T-helper 2 cell treated with Interferon-gamma antibody and Interleukin-4, amounts not matched to agents 100 ng/mL and 5 ng/mL, for 36 hours (primary cell): ENCODE measurements around the gene SMARCD2. TPM values are rescaled to one million over a fixed set of nuclear protein-coding genes. Genes with fewer than 3 reads are reported as not detected.

Source experiments
- intact Hi-C: fragments of 100-400 bp; cut with micrococcal nuclease; formaldehyde crosslinking; loops from one replicate; pipeline ENCODE4 v1.15.1; 2023
- total RNA-seq: library from RNA; stranded (reverse); gene quantifications from 2 replicates; pipeline ENCODE4 v1.2.3, GENCODE V29; 2022

SMARCD2 gene
- total RNA-seq, 1 donor from 2014 or later = 139 TPM

DNA sequence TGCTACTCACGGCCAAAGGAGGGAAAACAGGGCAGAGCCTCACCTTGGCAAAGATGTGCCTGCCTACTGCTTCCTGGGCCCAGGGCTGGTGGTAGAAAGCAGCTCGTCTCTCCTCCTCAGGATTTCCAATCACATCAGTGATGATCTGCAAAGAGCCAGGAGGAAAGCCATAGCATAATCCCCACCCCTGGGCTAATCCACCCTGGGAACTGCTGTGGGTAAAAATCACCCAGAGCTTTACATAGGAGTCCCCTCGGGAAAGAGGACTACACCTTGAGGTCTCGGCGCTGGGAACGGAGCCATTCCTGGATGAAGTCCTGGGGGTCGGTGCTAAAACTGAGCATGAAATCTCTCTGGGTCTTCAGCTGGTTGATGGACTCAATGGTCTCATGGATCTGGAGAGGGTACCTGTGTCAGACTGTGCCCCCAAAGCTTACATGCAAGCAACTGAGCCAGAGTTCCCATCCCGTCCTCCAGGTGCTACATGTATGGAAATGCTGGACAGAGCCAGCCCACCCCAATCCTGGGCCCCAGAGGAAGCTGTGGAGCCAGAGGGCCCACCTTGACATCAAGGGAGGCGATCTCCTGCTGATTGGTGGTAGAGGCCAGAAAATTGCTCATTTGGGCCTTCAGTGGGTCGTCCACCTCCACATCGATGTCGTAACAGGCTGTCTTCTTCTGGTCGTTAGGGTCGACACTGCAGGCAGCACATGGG is 9.3 kb downstream of the SMARCD2 start:
- intact Hi-C loops = no loop called here

DNA sequence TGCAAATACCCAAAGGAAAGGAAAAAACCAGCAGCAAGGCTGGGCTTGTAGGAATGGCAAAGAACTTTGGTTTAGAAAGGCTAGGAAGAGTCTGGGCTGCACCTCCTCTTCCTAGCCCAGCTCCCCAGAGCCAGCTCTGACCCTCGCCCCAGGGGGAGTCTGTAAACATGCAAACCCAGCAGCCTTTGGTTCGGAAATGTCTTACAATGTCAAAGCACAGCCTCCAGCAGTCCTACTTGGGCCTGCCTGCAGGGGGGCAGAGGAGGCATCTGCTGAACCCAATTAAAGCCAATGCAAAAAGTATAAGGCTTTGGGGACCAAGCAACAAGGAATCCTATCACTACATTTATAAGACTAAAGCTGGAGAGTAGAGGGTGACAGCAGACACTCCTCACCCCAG is 10.0 kb downstream of the SMARCD2 start:
- intact Hi-C loops = no loop called here

DNA sequence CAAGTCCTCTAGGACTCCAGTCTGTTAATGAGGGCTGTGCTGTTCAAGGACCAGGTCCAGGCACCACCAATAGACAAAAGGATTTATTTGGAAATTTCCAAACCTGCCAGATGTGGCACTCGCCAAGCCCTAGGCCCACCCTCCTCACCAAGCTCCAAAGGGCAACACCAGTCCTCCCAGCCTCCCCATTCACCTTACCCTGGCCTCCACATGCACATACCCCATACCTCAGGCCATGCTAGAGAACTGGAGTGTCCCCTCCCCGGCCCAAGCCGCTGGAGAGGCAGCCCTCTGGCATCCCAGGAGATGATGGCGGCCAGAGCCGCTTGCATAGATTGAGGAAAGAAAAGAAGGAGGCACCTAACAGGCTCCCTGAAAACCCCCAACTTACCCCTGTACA is 10.5 kb downstream of the SMARCD2 start:
- intact Hi-C loops = no loop called here

DNA sequence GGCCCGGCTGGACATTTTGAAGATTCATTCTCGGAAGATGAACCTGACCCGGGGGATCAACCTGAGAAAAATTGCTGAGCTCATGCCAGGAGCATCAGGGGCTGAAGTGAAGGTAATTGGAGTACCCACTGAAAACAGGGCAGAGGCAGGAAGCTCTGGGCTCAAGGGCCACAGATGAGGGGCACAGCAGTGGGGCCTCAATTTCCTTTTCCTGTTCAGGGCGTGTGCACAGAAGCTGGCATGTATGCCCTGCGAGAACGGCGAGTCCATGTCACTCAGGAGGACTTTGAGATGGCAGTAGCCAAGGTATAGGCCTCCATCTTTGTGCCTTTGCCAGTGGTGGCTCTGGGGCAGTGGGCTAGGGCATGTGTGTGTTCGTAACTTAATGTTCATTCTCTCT is 11.0 kb downstream of the SMARCD2 start:
- intact Hi-C loops = no loop called here

DNA sequence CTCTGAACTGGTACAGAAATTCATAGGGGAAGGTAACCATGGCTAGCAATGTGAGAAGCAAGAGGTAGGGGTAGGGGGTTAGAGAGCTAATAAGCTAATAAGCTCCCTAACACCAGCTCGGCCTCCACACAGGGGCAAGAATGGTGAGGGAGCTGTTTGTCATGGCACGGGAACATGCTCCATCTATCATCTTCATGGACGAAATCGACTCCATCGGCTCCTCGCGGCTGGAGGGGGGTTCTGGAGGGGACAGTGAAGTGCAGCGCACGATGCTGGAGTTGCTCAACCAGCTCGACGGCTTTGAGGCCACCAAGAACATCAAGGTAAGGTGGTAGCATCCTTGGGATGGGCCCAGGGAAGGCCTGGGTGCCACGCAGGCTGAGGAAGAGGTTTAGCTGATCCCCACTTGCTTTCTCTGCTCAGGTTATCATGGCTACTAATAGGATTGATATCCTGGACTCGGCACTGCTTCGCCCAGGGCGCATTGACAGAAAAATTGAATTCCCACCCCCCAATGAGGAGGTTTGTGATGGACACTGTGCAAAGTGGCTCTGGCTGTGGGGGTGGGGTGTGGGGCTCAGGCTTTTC is 11.5 kb downstream of the SMARCD2 start:
- intact Hi-C loops = no loop called here

DNA sequence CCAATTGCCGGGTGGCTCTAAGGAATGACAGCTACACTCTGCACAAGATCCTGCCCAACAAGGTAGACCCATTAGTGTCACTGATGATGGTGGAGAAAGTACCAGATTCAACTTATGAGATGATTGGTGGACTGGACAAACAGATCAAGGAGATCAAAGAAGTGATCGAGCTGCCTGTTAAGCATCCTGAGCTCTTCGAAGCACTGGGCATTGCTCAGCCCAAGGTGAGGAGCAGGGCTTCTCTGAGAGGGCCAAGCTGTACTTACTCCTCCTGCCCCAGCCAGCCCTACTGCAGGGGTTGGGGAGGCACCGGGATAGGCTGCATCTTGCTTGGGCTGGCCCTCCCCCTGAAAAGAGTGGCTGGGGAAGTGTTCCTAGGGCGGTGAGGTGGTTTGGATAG is 12.2 kb downstream of the SMARCD2 start:
- intact Hi-C loops = no loop called here

DNA sequence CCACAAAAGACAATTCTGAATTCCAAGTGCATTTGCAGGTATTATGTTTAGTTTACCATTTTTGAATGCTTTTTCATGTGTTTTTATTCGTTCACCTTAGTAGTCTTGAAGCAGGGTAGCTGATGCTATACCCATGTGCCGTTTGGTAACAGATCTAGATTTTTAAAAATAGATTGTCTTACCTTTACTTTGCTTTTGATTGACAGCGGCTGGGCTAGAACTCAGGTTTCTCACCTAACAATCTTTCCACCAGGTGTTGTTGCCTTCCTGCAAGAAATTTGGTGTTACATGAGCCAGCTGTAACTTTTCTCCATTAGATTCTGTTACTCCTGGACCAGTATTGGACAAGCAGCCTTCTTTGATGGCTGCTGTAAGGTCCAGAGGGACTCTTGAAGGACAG is 13.5 kb downstream of the SMARCD2 start:
- intact Hi-C loops = loop anchor here (5.0 kb wide), 1 partner anchor 678 kb away; the partner anchor contains the start of genes CEP95 and DDX5

DNA sequence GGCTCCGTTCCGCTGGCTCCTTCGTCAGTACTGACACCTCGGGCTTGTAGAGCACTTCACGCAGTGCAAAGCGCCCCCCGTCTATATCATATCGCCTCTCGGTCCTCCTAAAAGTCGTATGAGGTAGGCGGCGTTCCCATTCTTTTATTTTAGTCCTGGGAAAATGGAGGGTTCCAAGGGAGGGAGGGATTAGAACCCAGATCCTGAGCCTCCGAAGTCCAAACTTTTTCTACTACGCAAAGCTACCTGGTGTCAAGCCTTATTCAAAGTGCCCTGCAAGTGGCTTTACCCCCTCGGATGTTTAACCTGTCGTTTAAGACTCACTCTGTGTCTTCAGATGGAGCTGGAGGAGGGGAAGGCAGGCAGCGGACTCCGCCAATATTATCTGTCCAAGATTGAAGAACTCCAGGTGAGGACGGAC is 14.7 kb downstream of the SMARCD2 start:
- intact Hi-C loops = loop anchor here (1.0 to 5.0 kb wide), 6 partner anchors 15 to 679 kb away; partner anchors contain the start of genes CCDC47, CEP95, DDX5 and MAP3K3

DNA sequence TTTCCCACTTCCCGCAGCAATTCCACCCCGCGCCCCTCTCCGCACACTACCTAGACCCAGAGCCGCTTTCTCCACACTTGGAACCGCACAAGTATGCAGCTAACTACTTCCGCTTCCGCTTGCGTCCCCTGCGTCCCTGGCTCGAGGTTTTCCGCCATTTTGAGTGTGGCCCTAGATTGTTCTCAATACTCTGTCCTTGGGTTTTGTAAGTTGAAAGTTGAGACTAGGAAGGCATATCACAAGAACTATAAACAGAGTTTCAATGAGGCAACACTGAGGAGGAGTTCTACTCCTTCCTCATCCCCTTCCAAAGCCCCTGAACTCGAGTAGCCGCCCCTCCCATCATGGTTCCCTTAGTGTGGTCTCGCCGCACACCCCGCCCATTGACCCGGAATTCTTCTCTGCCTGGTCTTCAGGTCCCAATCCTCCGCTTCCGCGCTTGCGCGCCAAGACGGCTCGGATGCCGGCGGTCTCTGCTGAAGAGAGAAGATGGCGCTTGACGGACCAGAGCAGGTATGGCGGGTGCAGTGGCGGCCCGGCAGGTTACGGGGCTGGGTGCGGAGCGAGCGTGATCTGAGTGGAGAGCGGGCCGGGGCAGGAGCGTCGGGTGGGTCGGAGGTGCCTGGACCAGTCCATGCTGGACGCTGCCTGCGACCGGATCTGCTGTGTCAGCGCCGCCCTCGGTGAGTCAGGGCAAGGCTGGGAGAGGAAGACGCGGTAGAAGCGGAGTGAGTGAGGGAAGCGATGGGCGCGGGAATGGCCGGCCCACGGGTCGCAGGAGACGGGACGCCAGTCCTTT is 15.3 kb downstream of the SMARCD2 start, which contains the start of the genes FTSJ3 and PSMC5:
TSS of gene FTSJ3 (minus strand) at position 662 of the 799 bp plus-strand sequence. CDS start 761 bp downstream, outside the sequence.
TSS of gene PSMC5 (plus strand) at position 430 of the 799 bp plus-strand sequence. CDS start at position 490, 60 bp downstream.
- intact Hi-C loops = loop anchor here (1.0 to 5.0 kb wide), 6 partner anchors 16 to 680 kb away; partner anchors contain the start of genes CCDC47, CEP95, DDX5 and MAP3K3

DNA sequence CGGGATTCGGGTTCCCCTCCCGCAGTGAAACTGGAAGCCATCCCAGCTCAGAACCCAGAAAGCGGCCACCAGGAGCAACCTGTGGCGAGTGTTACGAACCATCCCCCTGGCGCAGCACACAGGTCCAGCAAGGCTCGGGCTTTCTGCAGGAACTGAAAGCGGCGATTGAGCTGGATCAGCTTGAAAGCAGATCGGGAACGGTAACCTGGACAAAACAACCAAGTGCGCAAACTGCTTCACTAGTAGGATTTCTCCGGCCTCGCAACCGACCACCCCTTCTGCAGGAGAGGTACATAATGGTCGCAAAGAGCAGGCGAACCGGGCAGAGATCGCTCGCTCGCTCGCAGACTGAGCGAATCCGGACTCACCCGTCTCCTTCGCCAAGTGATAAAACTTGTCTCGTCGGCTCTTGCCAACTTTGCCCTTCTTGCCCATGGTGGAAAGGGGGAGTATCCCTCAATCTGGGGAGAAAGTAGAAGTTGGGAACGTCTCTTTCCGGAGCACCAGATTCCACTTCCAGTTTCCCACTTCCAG is 15.9 kb downstream of the SMARCD2 start:
- intact Hi-C loops = loop anchor here (1.0 to 5.0 kb wide), 6 partner anchors 17 to 681 kb away; partner anchors contain the start of genes CCDC47, CEP95, DDX5 and MAP3K3

DNA sequence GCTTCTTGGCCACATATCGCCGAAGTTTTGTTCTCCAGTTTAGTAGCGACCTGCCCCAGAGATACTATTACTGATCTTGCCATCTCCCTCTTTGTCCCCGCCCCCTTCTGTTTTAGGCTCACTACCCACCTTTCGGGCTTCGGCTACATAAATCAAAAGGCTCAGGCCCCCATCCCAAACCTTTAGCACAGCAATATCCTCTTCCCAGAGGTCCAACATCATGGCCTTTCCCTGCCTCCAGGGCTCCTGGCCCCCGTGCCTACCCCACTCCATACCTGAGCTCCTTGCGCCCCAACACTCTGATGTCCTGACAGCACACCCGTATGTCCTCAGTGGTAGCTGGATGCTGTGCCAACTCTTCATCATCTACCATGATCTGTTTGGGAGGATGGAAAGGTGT is 18.1 kb downstream of the SMARCD2 start:
- intact Hi-C loops = no loop called here

DNA sequence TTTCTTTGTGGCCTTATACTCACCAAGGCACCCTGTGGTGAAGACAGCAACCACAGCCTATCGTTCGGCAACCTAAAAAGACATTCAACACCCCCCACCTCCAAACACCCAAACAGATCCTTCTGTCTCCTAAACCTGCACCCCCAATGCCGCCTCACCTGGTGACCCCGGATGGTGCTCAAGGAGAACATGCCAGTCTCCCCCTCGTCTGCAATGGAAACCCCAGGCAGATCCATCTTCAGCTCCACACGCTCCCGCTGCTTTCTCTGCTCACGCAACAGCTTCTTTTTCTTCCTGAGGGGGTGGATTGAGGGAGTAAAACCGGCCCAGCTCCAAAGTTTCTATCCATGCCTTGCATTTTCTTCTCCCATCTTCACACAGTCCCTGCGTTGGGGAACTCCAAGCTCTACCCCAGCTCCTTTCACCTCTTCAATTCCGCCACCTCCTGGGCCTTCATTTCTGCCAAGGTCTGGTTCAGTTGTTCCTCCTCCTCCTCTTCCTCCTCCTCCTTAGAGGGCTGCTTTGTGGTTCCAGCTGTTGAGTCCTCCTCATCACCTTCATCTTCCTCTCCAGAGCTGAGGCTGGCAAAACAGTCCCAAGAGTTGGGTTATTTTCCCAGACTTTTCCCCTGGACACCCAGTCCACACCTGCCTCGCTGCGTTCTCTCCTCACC is 18.7 kb downstream of the SMARCD2 start:
- intact Hi-C loops = no loop called here

DNA sequence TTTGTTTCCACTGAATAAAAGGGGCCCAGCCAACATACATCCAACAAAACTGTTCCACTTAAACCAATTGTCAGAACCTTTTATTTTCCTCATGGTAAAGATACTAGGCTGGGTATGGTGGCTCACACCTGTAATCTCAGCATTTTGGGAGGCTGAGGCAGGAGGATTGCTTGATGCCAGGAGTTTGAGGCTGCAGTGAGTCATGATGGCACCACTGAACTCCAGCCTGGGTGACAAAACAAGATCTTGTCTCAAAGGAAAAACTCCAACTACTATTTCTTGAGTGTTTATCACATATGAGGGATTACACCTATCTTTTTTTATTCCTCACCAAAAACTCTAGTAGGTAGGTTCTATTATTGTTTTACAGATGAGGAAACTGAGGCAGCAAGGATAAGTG is 19.9 kb downstream of the SMARCD2 start:
- intact Hi-C loops = no loop called here

DNA sequence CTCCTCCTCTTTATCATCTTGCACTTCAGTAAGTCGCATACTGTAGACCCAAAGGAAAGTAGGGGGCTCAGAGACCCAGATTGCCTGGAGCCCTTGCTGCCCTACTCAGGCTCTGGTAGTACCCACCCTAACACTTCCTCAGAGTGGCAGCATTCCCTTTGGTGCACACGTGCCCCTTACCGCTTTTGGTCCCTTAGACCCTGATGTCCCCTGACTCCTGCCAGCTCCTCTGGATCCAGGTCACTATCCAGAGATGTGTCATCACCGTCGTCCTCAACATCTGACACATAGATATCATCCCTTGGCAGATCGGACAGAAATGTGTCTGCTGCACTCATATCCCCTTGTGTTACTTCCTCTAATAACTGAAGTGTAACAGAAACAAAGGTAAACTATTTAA is 20.7 kb downstream of the SMARCD2 start:
- intact Hi-C loops = no loop called here

DNA sequence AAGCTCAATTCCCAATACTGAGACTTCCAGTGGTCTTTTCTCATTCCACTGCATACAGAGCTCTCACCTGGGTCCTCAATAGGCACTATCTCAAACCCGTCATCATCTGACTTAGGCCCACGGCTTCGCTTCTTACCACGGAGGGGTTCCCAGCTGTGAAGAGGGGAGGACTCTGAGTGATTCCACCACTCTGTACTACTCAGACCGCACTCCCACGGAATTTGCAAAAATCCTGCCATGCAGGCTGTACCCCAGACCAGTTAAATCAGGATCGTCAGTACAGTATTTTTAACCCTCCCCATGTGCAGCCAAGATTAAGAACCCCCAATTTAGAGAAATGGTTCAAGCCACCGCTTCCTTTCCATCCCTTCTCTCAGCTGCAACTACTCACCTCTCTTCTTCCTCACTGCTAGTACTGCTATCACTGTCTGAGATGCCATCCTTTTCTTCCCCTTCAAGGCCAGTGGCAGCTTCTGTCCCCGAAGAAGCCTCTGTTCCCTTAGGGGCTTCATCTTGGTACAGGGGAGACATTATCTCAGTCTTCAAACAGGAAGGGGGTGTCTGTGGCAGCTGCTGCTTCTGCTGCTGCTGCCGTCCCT is 21.4 kb downstream of the SMARCD2 start:
- intact Hi-C loops = no loop called here

DNA sequence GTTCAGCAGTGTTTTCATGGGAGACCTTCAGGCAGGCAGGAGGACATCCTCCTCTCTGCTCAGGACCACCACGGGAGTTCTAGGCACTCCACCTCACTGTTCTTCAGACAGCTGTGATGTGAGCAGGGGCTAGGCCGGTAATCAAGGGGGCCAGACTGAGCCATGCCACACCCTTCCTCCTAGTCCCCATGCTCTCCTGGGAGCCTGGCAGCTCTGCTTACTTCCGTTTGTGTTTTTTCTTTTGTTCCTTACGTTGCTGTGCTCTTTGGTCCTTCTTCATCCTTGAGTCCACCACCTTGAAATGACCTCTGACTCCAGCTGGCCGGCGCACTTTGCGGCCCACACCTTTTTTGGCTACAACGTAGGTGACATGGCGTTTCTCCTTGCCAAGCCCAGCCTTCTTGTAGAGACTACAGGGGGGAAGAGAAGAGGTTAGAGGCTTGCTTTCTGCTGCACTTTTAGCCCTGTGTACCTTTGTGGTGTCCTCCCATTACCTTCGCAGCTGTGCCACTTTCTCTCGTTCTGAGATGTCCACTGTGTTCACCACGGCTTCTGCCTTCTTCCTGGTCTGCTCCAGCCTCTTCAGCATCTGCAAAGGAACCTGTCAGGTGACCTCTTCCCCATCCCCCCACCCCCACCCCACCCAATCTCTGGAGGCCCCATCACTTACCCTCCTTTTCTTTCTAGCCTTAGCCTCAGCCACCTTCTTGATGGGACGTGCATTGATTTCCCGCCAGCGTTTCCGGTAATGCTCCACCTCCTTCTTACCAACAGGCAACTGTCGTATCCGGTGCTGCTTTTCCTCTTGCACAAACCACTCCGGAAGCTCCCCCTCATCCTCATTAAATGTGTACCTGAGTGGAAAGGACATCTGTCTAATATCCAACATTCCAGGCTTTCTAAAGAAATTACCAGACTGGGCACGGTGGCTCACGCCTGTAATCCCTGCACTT is 22.6 kb downstream of the SMARCD2 start:
- intact Hi-C loops = no loop called here

DNA sequence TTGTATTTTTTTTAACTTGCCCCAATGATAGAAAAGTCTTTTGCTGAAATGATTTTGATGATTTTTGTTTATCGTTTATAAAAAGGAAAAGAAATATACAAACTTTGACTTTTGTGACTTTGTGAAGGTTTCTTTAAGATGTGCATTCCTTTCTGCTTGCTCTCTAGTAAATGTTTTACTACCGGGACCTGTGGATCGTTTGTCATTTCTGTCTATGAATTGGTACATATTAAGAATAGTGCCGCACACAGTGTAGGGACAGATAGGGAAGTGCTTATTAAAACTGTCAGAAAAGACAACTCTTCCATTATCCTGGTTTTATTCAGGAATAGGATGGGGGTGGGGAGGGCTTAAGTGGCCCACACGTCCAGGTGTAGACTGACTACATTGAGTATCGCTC is 23.4 kb downstream of the SMARCD2 start:
- intact Hi-C loops = no loop called here

DNA sequence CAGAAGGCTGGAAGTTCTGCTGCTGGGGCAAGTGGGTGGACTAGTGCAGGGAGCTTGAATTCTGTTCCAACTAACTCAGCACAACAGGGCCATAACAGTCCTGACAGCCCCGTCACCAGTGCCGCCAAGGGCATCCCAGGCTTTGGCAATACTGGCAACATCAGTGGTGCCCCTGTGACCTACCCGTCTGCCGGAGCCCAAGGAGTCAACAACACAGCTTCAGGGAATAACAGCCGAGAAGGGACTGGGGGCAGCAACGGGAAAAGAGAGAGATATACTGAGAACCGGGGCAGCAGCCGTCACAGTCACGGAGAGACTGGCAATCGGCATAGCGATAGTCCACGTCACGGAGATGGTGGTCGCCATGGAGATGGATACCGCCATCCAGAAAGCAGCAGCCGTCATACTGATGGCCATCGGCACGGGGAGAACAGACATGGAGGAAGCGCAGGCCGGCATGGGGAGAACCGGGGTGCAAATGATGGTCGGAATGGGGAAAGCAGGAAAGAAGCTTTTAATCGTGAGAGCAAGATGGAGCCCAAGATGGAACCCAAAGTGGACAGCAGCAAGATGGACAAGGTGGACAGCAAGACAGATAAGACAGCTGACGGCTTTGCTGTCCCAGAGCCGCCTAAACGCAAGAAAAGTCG is 24.6 kb downstream of the SMARCD2 start:
- intact Hi-C loops = no loop called here

DNA sequence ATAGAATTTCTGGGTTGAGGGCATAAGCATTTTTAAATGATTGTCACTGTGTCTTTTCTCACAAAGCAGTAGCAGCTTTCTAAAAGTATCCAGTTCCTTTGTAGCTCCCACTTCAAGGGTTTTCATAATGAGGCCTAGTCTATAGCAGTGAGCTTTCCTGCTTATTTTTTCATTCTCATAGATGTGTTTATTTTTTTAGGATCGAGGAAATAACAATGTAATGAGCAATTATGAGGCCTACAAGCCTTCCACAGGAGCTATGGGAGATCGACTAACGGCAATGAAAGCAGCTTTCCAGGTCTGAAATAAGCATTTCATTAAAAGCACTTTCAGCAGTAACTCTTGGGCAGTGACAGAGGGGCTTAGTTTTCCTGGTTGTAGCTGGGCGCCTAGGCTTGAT is 25.8 kb downstream of the SMARCD2 start:
- intact Hi-C loops = no loop called here
